ENCODE data around the gene NSRP1.
A peak's percentile ranks its signal among the peaks of the same experiment; 100 is the strongest.
"Not testable (repeated sequence)": the region's sequence is repeated elsewhere in the genome, so short reads cannot be mapped to it uniquely, and the experiment has no call there.

NSRP1 gene

DNA sequence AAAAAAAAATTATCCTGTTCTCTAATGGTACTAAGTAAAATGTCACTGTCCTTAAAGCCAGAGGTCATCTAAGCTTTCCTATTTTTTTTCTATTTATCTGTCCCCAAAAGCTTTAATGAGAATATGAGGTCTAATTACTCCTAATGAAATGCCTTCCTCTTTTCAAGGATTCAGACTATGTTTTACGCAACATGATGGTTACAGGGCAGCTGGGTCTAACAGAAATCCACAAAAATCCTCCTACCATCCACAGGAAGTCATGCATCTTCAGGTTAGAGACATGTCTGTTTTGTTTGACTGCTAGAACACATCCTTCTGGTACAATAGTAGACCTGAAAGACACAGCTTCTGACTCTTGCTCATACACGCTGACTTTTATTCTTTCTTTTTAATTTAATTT is 29.7 kb upstream of the NSRP1 start:
- CTCF ChIA-PET, result no interaction called here
- TF ChIP-seq ELF4 (IDR thresholded peaks at IDR 0.05) (no peak), NFRKB (IDR thresholded peaks at IDR 0.05) (no peak), FOXA1 (IDR thresholded peaks at IDR 0.05) (no peak), FOXK2 (IDR thresholded peaks at IDR 0.05) (no peak)
- no peak for DNase-seq (ENCODE audit: extremely low spot score)
- POLR2A ChIA-PET, result no interaction called here

- DNase-seq (ENCODE audit: extremely low spot score); POLR2A ChIA-PET: not testable (repeated sequence)
- CTCF ChIA-PET, result interaction anchor here (0.6 kb wide), 1 partner anchor 240 kb away, joined by 3 read pairs; no protein-coding TSS in a partner anchor
Measured at GRCh38 chr17:30087431-30087830, 29.2 kb upstream of the NSRP1 start.

DNA sequence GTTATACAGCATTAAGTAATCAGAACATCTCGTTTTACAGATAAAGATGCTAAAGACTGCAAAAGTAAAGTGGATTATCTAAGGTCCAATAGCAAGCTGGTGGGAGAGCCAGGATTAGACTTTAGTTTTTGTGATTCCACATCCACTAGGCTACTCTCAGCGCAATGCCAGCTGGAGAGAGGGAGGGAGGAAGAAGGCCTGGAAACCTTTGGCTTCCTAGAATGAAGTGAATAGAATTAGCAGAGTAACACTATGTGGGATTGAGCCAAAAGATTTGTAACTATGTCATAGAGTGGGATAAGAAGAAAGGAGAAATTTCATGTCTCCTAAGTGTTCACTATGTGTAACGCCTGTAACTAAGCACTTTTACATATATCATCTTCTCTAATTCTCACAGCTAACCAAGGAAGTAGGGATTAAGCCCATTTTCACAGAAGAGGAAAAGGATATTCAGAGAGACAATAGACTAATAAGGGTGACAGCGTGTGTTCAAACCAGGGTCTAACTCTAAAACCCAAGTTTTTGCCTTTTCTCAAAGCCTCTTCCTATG is 25.4 kb upstream of the NSRP1 start:
- ChIA-PET POLR2A (no interaction called here), CTCF (interaction anchor here (0.6 to 4.1 kb wide), 4 partner anchors 14 to 510 kb away, joined by 3 to 23 read pairs (median 3); no protein-coding TSS in a partner anchor)
- no peak for DNase-seq (ENCODE audit: extremely low spot score)
- TF ChIP-seq SP1 (IDR thresholded peaks at IDR 0.05) (no peak), ZNF384 (IDR thresholded peaks at IDR 0.05) (no peak), FOXK2 (IDR thresholded peaks at IDR 0.05) (no peak), NFRKB (IDR thresholded peaks at IDR 0.05) (no peak), BHLHE40 (IDR thresholded peaks at IDR 0.05; ENCODE audit: borderline replicate concordance) (no peak), FOXM1 (IDR thresholded peaks at IDR 0.05; ENCODE audit: borderline replicate concordance) (no peak), PKNOX1 (IDR thresholded peaks at IDR 0.05) (no peak), LEF1 (IDR thresholded peaks at IDR 0.05; ENCODE audit: borderline replicate concordance) (no peak), TARDBP (IDR thresholded peaks at IDR 0.05) (no peak), ARNT (IDR thresholded peaks at IDR 0.05) (no peak), HDGF (IDR thresholded peaks at IDR 0.05; ENCODE audit: borderline replicate concordance) (no peak), CTBP1 (IDR thresholded peaks at IDR 0.05; ENCODE audit: borderline replicate concordance) (no peak), L3MBTL2 (conservative IDR thresholded peaks at IDR 0.05) (no peak), SUZ12 (IDR thresholded peaks at IDR 0.05) (no peak), ELF4 (IDR thresholded peaks at IDR 0.05) (no peak), FOXA1 (IDR thresholded peaks at IDR 0.05) (no peak)

- POLR2A ChIA-PET, result no interaction called here
- DNase-seq (ENCODE audit: extremely low spot score), result no peak
- CTCF ChIA-PET, result interaction anchor here (0.6 to 4.1 kb wide), 4 partner anchors 13 to 511 kb away, joined by 3 to 23 read pairs (median 3); no protein-coding TSS in a partner anchor
- TF ChIP-seq CTBP1 (IDR thresholded peaks at IDR 0.05; ENCODE audit: borderline replicate concordance), result no peak
- TF ChIP-seq SUZ12 (IDR thresholded peaks at IDR 0.05), result no peak
- TF ChIP-seq FOXM1 (IDR thresholded peaks at IDR 0.05; ENCODE audit: borderline replicate concordance), result no peak
- TF ChIP-seq TARDBP (IDR thresholded peaks at IDR 0.05), result no peak
- no peak for TF ChIP-seq ARNT (IDR thresholded peaks at IDR 0.05)
- no peak for TF ChIP-seq LEF1 (IDR thresholded peaks at IDR 0.05; ENCODE audit: borderline replicate concordance)
- no peak for TF ChIP-seq ELF4 (IDR thresholded peaks at IDR 0.05)
Measured at GRCh38 chr17:30091771-30092170, 24.8 kb upstream of the NSRP1 start.

GRCh38 chr17:30092886-30093285 is 23.7 kb upstream of the NSRP1 start:
- DNase-seq (ENCODE audit: extremely low spot score), result no peak
- ChIA-PET POLR2A (interaction anchor here (0.6 to 0.9 kb wide), 3 partner anchors 384 to 798 kb away, joined by 3 to 4 read pairs (median 3); partner anchors contain the start of genes ANKRD13B and GOSR1), CTCF (interaction anchor here (0.6 to 4.1 kb wide), 33 partner anchors 8 to 467 kb away, joined by 3 to 50 read pairs (median 4); partner anchors contain the start of gene SSH2)
- TF ChIP-seq TARDBP (IDR thresholded peaks at IDR 0.05) (no peak), SP1 (IDR thresholded peaks at IDR 0.05) (no peak), CTBP1 (IDR thresholded peaks at IDR 0.05; ENCODE audit: borderline replicate concordance) (no peak), NFRKB (IDR thresholded peaks at IDR 0.05) (no peak), ELF4 (IDR thresholded peaks at IDR 0.05) (no peak), ARNT (IDR thresholded peaks at IDR 0.05) (no peak), LEF1 (IDR thresholded peaks at IDR 0.05; ENCODE audit: borderline replicate concordance) (no peak), HDGF (IDR thresholded peaks at IDR 0.05; ENCODE audit: borderline replicate concordance) (no peak), FOXM1 (IDR thresholded peaks at IDR 0.05; ENCODE audit: borderline replicate concordance) (no peak), FOXK2 (IDR thresholded peaks at IDR 0.05) (no peak), PKNOX1 (IDR thresholded peaks at IDR 0.05) (no peak), BHLHE40 (IDR thresholded peaks at IDR 0.05; ENCODE audit: borderline replicate concordance) (no peak), L3MBTL2 (conservative IDR thresholded peaks at IDR 0.05) (no peak), SUZ12 (IDR thresholded peaks at IDR 0.05) (no peak), ZNF384 (IDR thresholded peaks at IDR 0.05) (no peak), FOXA1 (IDR thresholded peaks at IDR 0.05) (no peak)

DNA sequence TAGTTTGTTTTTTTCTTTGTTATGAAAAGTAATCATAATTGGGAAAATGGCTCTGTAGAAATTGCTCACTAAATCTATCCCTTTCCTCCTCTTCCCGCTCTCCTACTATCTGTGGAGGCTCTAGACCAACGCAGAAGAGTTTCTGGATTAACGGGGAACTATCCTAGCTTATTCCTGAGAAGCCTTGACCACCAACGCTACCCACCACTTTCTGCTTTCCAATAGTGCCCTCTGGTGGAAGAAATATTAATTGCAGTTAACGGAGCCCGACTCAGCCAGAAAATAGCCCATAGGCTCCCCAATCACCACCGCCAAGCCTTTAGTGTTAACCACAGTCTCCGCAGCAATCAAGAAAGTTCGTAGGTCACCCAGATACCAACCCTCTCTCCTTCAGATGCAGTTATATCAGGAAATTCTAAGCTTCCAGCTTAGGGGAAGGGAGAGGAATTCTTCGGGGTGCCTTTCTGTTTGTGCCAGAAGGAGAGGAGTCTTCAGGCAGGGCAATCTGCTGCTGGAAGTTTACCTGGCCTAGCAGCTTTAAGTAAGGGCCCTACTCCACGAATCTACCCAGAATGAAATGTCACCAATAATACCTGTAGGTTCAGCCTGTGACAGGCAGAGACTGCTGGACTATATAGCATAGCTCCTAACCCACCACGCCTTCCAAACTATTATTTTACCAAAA is 23.0 kb upstream of the NSRP1 start:
- POLR2A ChIA-PET, result interaction anchor here (0.6 to 0.9 kb wide), 3 partner anchors 383 to 799 kb away, joined by 3 to 4 read pairs (median 3); partner anchors contain the start of genes ANKRD13B and GOSR1
- peak; percentile 62; the same call in 1 of the 2 replicates for TF ChIP-seq ARNT (IDR thresholded peaks at IDR 0.05)
- no peak for TF ChIP-seq BHLHE40 (IDR thresholded peaks at IDR 0.05; ENCODE audit: borderline replicate concordance)
- no peak for TF ChIP-seq FOXA1 (IDR thresholded peaks at IDR 0.05)
- CTCF ChIA-PET, result interaction anchor here (0.6 to 4.1 kb wide), 32 partner anchors 9 to 468 kb away, joined by 3 to 50 read pairs (median 4); partner anchors contain the start of gene SSH2
- DNase-seq (ENCODE audit: extremely low spot score), result peak; percentile 71

Data from HEK293T (cell line).